Gastroesophageal sphincter (tissue), 3 donors: Measurements from ENCODE around the gene KANK4.

Experiments used
- EP300 ChIP-seq: sonication (generic); formaldehyde crosslinking; IDR thresholded peaks from one replicate; pipeline ENCODE4 v1.6.1; 2017; ENCODE audit warnings: antibody characterized with exemption, mild to moderate bottlenecking
- POLR2AphosphoS5 ChIP-seq: sonication (generic); formaldehyde crosslinking; IDR thresholded peaks from one replicate; pipeline ENCODE4 v1.6.1; 2017; ENCODE audit warnings: antibody characterized with exemption
- TF ChIP-seq, protein P1 (sequence below), 4 experiments: fragments of 200-600 bp in 2 of 4; fragments of 450-650 bp in 2 of 4; sonication (generic) in 1 of 4; IDR thresholded peaks; one replicate each; pipeline ENCODE4 v1.5.1; 2017 to 2019; ENCODE audit warnings: antibody characterized with exemption in 4 of 4, mild to moderate bottlenecking in 2 of 4, moderate library complexity in 2 of 4

DNA sequence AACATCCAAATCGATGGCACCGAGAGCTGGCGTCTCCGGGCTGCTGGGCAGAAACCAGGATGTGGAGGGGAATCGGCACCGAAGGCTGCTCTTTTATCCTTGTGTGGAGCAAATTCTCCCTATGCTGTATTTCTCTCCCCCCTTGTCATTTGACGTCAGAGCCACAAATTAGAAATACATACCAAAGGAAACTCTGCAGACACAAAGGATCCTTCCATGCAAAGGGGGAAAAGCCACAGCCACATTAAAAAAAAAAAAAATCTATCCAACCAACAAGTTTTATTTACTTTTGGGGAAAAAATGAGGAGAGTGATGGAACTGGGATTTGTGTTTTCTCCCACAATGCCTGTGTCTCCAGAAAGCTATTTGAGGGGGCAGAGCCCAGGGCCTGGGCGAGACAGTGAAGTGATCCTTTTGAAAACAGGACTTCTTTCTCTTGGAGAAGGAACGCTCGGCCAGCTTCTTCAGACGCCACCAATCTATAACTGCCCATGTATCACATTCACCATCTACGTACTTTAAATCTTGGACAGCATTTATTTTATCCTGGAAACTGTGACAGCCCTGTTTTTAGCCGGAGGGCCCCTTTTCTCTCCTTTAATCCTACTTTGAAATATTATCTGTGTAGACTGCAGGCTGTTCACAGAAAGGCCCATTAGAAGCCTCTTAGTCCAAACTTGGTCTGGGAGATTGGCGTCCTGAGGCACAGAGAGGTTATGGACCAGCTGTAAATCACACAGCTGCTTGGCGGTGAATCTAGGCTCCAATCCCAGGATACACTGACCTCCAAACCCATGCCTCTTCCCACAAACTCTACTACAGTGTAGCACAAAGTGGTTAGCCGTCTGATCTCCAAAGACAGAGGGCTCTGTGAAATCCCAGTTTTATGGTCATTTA, 4.5 kb downstream of the KANK4 start:
- TF ChIP-seq, protein P1, sequence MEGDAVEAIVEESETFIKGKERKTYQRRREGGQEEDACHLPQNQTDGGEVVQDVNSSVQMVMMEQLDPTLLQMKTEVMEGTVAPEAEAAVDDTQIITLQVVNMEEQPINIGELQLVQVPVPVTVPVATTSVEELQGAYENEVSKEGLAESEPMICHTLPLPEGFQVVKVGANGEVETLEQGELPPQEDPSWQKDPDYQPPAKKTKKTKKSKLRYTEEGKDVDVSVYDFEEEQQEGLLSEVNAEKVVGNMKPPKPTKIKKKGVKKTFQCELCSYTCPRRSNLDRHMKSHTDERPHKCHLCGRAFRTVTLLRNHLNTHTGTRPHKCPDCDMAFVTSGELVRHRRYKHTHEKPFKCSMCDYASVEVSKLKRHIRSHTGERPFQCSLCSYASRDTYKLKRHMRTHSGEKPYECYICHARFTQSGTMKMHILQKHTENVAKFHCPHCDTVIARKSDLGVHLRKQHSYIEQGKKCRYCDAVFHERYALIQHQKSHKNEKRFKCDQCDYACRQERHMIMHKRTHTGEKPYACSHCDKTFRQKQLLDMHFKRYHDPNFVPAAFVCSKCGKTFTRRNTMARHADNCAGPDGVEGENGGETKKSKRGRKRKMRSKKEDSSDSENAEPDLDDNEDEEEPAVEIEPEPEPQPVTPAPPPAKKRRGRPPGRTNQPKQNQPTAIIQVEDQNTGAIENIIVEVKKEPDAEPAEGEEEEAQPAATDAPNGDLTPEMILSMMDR (IDR thresholded peaks at IDR 0.05): no peak
- TF ChIP-seq POLR2AphosphoS5: no peak
- TF ChIP-seq EP300: no peak
